GM12892 (cell line): ENCODE measurements around the gene FBXL17.
"Not testable (repeated sequence)": the region's sequence is repeated elsewhere in the genome, so short reads cannot be mapped to it uniquely, and the experiment has no call there.

Experiments
- POLR2A ChIP-seq: IDR thresholded peaks from 2 replicates; pipeline ENCODE4 v1.6.1; 2011; ENCODE audit warnings: low read depth, low read length, control low read depth
- TAF1 ChIP-seq: IDR thresholded peaks from 2 replicates; pipeline ENCODE4 v1.6.1; 2011; ENCODE audit warnings: low read depth, mild to moderate bottlenecking, control low read depth, low read length, borderline replicate concordance

- not testable (repeated sequence) for TF ChIP-seq POLR2A, TAF1
Observed at GRCh38 chr5:108274080-108274479, 107.8 kb downstream of the FBXL17 start.
